HL-60 (cell line): ENCODE measurements around the gene ZMYM2.

ENCODE experiments used
- DNase-seq, 2 experiments: peaks; one replicate each; pipeline ENCODE4 v3.0.0-alpha.2; 2010 to 2020; ENCODE audit warnings: low read depth in 1 of 2, low spot score in 1 of 2
- H3K27ac ChIP-seq: fragments of 250-450 bp; sonication (Bioruptor Pico); replicated peaks from 2 replicates; pipeline ENCODE4 v1.5.1; 2020; ENCODE audit warnings: mild to moderate bottlenecking, moderate library complexity
- H3K27me3 ChIP-seq: fragments of 250-450 bp; sonication (Bioruptor Pico); 2 replicates; pipeline ENCODE4 v1.5.1; 2021; ENCODE audit warnings: mild to moderate bottlenecking, moderate library complexity; ENCODE audit not compliant: insufficient read depth, poor library complexity, severe bottlenecking
- H3K4me3 ChIP-seq: replicated peaks from 2 replicates; pipeline ENCODE4 v1.5.1; 2011; ENCODE audit warnings: mild to moderate bottlenecking, control low read depth, low read length; ENCODE audit not compliant: insufficient read depth
- CTCF ChIP-seq: IDR thresholded peaks from one replicate; pipeline ENCODE4 v1.5.1; 2011; ENCODE audit warnings: low read length, control low read depth, inconsistent platforms; ENCODE audit not compliant: insufficient read depth
- GABPA ChIP-seq: IDR thresholded peaks from 2 replicates; pipeline ENCODE4 v1.6.1; 2012; ENCODE audit warnings: low read depth
- POLR2AphosphoS5 ChIP-seq: IDR thresholded peaks from 2 replicates; pipeline ENCODE4 v1.6.1; 2012; ENCODE audit warnings: low read depth
- SPI1 ChIP-seq: IDR thresholded peaks from 2 replicates; pipeline ENCODE4 v1.6.1; 2012; ENCODE audit warnings: low read depth, mild to moderate bottlenecking, borderline replicate concordance
- TF ChIP-seq, protein P1 (sequence below): IDR thresholded peaks from 2 replicates; pipeline ENCODE4 v1.6.1; 2012; ENCODE audit warnings: low read depth; ENCODE audit not compliant: insufficient replicate concordance

The ZMYM2 gene

GRCh38 chr13:19982447-19983043 is 24.0 kb downstream of the ZMYM2 start:
- no peak overlapping the region for H3K27ac ChIP-seq
- H3K27me3 ChIP-seq, result no peaks in the 10 kb centered on the region
- no peak for TF ChIP-seq CTCF
- no peak for TF ChIP-seq GABPA
- no peak for TF ChIP-seq POLR2AphosphoS5
- TF ChIP-seq SPI1, result no peak
- TF ChIP-seq, protein P1, sequence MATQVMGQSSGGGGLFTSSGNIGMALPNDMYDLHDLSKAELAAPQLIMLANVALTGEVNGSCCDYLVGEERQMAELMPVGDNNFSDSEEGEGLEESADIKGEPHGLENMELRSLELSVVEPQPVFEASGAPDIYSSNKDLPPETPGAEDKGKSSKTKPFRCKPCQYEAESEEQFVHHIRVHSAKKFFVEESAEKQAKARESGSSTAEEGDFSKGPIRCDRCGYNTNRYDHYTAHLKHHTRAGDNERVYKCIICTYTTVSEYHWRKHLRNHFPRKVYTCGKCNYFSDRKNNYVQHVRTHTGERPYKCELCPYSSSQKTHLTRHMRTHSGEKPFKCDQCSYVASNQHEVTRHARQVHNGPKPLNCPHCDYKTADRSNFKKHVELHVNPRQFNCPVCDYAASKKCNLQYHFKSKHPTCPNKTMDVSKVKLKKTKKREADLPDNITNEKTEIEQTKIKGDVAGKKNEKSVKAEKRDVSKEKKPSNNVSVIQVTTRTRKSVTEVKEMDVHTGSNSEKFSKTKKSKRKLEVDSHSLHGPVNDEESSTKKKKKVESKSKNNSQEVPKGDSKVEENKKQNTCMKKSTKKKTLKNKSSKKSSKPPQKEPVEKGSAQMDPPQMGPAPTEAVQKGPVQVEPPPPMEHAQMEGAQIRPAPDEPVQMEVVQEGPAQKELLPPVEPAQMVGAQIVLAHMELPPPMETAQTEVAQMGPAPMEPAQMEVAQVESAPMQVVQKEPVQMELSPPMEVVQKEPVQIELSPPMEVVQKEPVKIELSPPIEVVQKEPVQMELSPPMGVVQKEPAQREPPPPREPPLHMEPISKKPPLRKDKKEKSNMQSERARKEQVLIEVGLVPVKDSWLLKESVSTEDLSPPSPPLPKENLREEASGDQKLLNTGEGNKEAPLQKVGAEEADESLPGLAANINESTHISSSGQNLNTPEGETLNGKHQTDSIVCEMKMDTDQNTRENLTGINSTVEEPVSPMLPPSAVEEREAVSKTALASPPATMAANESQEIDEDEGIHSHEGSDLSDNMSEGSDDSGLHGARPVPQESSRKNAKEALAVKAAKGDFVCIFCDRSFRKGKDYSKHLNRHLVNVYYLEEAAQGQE, result no peak
- H3K4me3 ChIP-seq, result no peak overlapping the region
- DNase-seq, result no peak

DNA sequence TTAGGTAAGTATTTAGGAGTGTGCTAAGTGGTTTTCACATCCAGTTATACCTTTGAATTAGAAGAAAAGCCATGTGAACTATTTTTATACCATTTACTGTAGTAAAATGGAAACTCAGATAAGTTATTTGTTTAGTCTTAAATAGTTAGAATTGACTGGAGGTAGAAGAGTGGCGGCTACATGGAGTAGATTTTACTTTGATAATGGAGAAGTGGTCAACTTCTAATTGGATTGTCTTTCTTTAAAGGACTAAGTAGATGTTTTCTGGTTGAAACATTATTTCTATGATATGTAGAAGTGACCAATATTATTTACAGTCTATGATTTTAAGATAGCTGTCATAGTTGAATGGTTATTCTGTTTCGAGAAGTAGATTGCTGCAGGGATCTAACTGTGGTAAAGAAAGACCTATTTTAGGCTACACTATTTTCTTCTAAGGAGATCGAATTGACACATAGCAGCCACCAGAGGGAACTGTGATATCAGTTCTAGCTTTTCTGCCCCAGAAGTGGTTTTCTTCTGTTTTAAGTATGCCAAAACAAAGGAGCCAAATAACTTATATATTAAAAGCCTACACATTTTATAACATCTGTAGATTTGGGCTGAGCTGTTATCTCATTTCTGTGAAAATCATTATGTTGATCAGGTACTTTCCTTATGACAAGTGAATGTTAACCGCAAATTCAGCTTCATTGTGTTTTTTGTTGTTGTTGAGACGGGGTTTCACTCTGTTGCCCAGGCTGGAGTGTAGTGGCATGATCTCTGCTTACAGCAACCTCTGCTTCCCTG is 26.1 kb downstream of the ZMYM2 start:
- TF ChIP-seq, protein P1, result no peak
- TF ChIP-seq GABPA (no peak), CTCF (no peak), SPI1 (no peak), POLR2AphosphoS5 (no peak)
- DNase-seq, result no peak
- Histone ChIP-seq H3K27me3 (no peaks in the 10 kb centered on the region), H3K4me3 (no peak overlapping the region), H3K27ac (no peak overlapping the region)

DNA sequence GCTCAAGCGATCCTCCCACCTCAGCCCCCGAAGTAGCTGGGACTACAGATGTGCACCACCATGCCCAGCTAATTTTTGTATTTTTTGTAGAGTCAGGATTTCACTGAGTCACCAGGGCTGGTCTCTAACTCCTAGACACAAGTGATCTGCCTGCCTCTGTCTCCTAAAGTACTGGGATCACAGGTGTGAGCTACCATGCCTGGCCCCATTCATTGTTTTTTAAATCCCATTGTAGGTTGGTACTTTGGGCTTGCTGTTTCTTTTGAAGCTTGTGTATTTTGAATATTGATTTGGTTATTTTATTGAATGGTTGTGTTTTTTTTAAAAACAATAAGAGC is 26.7 kb downstream of the ZMYM2 start:
- DNase-seq, result no peak
- no peak overlapping the region for H3K27ac ChIP-seq

More for the DNA sequence above, 26.7 kb downstream of the ZMYM2 start:
- TF ChIP-seq, protein P1, result no peak
- TF ChIP-seq GABPA, result no peak
- TF ChIP-seq POLR2AphosphoS5, result no peak
- no peak overlapping the region for H3K4me3 ChIP-seq
- no peaks in the 10 kb centered on the region for H3K27me3 ChIP-seq
